Mononuclear cell (primary cell): ENCODE measurements around the gene KIF3B. TPM values are rescaled to one million over a fixed set of nuclear protein-coding genes. Genes with fewer than 3 reads are reported as not detected.
"Not testable (repeated sequence)": the region's sequence is repeated elsewhere in the genome, so short reads cannot be mapped to it uniquely, and the experiment has no call there.

Experiments used
- H3K27me3 ChIP-seq: 2 replicates; pipeline ENCODE4 v1.6.0; 2011; ENCODE audit warnings: low read length, control low read depth; ENCODE audit not compliant: insufficient read depth
- H3K4me1 ChIP-seq: 2 replicates; pipeline ENCODE4 v1.5.1; 2011; ENCODE audit warnings: mild to moderate bottlenecking, low read length, control low read depth; ENCODE audit not compliant: insufficient read depth
- H3K4me3 ChIP-seq: 2 replicates; pipeline ENCODE4 v1.5.1; 2011; ENCODE audit warnings: mild to moderate bottlenecking, low read length, moderate library complexity
- H3K9me3 ChIP-seq: 2 replicates; pipeline ENCODE4 v1.5.1; 2011; ENCODE audit warnings: low read depth, mild to moderate bottlenecking, control low read depth, low read length
- total RNA-seq: library from RNA; depleted of rRNA; stranded (reverse); fragments of >200 nt; gene quantifications from one replicate; pipeline ENCODE4 v1.2.3, GENCODE V29; 2012

Gene KIF3B
- total RNA-seq, 1 donor = 7.0 TPM

DNA sequence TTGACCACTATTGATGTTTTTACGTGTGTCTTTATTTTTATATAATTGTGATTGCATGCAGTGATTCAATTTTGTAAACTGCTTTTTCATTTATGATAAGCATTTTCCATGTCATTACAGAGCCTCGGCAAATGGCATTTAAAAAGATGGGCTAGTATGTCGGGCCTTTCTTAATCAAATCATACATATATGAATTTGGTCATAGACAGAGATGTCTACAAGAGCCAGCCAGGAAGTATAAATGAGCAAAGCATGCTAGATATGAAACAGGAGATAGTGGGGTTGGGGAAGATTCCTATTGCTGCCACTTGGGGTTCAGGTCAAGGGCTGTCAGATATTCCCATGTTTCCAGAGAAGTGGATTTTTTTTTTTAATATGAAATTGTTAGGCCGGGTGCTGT, 20.0 kb downstream of the KIF3B start:
- Histone ChIP-seq H3K4me1 (peaks cover 6% of the 10 kb centered on the region), H3K4me3 (no peak overlapping the region), H3K27me3 (no peaks in the 10 kb centered on the region), H3K9me3 (no peaks in the 10 kb centered on the region)

DNA sequence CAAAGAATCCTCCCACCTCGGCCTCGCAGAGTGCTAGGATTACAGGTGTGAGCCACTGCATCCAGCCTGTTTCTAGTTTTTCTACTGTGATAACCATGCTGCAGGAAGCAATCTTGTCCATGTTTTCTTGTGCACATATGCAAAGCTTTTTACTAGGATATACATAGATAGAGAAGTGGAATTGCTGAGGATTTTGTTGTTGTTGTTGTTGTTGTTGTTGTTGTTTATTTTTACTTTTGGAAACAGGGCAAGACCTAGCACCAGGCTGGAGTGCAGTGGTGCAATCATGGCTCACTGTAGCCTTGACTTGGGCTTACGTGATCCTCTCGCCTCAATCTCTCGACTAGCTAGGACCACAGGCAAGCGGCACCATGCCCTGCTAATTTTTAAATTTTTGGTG, 23.2 kb downstream of the KIF3B start:
- Histone ChIP-seq H3K4me3 (no peak overlapping the region), H3K4me1 (peaks cover 6% of the 10 kb centered on the region), H3K27me3 (no peaks in the 10 kb centered on the region), H3K9me3 (no peaks in the 10 kb centered on the region)

DNA sequence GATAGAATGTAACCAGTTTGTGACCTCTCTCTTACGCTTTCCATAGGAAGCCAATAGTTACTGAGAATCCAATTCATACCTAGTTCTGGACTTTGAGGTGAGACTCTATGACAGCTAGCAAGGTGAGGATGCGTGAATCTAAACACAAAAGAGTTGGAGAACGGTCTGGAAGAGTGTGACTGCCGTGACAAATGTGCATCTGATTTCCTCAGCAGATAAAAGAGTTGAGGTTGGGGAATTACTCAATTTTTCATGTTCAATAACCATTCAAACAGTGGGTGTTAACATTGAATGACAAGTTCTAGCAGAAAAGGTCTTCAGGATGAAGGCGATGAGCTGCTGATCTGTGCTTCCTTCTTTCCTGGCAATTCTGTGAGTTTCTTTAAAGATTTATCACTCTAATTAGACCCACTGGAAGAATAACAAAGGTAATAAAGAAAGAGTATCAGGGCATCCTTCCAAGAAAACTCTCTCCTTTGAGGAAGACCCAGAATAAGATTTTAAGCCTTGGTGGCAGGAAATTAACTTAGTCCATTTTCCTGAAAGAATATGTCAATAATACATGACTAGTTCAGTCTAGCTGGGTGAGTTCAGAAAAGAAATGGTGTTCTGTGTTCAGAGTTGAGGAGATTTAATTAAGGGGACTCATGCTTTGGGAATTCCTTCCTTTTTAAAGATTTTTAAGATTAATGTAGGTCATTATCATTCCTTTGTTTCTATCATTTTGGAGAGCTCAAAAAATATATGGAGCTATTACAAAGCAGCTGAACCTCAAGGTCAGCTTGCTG, 24.5 kb downstream of the KIF3B start:
- no peaks in the 10 kb centered on the region for H3K9me3 ChIP-seq
- H3K27me3 ChIP-seq = no peaks in the 10 kb centered on the region
- no peak overlapping the region for H3K4me3 ChIP-seq
- H3K4me1 ChIP-seq = peaks cover 6% of the 10 kb centered on the region

DNA sequence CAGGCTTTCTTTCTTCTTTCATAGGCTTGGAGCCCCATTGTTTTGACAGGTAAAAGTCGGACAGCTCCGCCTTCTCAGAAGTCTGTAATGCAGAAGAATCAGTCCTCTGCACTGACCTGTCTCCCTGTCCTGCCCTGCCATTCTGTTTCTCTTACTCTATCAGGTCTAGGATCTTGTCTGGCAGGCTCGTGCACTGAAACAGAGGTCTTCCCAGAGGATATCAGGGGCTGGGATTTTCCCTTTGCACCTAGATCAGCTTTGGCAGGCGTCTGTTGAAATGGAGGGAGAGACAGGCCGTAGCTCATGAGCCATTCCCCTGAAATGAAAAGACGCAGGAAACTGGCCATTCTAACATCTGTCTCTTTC, 25.0 kb downstream of the KIF3B start:
- Histone ChIP-seq H3K4me3 (no peak overlapping the region), H3K4me1 (peaks cover 6% of the 10 kb centered on the region), H3K9me3 (no peaks in the 10 kb centered on the region), H3K27me3 (no peaks in the 10 kb centered on the region)

DNA sequence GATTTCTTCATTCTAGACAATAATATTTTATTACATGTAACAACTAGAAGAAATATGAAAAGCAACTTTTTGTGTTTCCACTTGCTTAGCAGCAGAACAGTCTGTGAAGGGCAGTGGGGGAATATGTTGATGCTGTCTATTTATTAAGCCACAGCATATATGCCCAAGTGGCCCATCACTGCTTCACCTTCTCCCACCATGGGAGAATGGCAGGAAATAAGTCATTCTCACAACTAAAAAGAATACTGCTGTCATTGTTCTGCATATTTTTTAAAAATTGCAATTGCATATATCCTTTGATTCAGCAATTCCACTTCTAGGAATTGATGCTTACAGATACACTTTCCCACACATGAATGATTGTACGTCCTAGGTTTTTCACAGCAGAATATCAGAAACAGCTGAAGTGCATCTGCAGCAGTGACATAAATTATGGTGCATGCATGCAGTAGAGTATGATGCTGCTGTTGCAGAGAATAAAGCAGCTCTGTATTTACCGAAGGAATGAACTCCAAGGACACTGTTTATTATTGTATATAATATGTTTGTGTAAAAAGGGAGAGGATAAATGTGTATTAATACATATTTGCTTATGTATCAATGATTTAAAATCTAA, 26.8 kb downstream of the KIF3B start:
- H3K4me1 ChIP-seq = peaks cover 6% of the 10 kb centered on the region
- H3K4me3 ChIP-seq = no peak overlapping the region
- H3K27me3 ChIP-seq = no peaks in the 10 kb centered on the region
- H3K9me3 ChIP-seq = no peaks in the 10 kb centered on the region

DNA sequence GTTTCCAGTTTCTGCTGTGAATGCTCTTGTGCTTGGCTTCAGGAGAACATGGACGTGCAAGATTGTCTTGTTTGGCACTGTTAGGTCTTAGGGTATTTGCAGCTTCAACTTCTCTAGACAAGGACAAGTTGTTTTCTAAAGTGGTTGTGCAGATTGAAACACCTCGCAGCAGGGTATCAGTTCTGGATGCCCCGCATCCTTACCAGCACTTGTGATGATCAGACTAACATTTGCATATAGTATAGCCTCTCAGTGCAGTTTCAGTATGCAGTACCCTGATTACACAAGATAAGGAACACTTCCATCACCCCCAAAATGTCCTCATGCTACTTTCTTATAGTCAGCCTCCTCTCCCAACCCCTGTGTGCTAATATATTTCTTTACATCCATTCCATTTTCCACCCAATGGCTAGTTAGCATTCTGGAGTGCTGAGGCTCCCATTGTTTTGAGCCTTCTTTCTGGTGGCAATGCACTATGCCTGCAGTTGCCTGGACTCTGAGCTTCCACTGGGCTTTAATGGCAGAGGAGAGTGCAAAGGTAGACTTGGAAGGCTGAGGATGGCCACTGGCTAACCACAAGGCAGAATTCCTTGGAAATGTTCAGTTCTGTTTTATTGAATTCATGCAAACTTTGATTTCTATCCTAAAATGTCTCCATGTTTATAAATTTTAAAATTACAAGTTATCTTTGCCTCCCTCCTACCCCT, 35.4 kb downstream of the KIF3B start:
- Histone ChIP-seq H3K4me1 (no peaks in the 10 kb centered on the region), H3K27me3 (no peaks in the 10 kb centered on the region), H3K9me3 (no peaks in the 10 kb centered on the region), H3K4me3 (no peak overlapping the region)

DNA sequence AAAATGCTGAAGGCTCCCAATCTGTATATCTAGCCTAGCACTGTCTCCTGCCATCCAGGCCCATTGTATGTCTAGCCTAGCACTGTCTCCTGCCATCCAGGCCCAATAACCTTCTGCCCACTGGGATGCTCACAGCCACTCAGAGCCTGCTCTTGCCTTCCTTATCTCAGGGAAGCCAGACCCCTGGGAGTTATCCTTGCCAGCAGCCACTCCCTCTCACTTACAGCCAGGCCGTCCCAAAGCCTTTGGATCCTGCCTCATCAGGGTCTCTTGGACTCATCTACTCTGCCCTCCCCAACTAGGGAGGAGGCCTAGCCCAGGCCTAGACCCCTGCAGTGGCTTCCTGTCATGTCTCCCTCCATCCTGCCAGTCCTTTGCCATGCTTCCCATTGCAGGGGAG, 37.3 kb downstream of the KIF3B start:
- Histone ChIP-seq H3K9me3 (no peaks in the 10 kb centered on the region), H3K27me3 (no peaks in the 10 kb centered on the region), H3K4me1 (no peaks in the 10 kb centered on the region)

DNA sequence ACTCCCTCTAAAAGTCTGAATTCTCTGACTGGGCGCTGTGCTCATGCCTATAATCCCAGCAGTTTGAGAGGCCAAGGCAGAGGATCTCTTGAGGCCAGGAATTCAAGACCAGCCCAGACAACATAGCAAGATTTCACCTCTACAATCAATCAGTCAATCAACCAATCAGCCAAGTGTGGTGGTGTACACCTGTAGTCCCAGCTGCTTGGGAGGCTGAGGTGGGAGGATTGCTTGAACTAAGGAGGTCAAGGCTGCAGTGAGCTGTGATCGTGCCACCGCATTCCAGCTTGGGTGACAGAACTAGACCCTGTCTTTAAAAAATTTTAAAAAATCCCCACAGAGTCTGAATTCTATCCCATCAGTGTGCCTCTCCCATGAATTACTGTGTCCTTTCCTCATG, 37.9 kb downstream of the KIF3B start:
- Histone ChIP-seq H3K27me3 (no peaks in the 10 kb centered on the region), H3K4me1 (no peaks in the 10 kb centered on the region), H3K4me3 (no peak overlapping the region), H3K9me3 (no peaks in the 10 kb centered on the region)

More for the DNA sequence above, 37.3 kb downstream of the KIF3B start:
- no peak overlapping the region for H3K4me3 ChIP-seq

DNA sequence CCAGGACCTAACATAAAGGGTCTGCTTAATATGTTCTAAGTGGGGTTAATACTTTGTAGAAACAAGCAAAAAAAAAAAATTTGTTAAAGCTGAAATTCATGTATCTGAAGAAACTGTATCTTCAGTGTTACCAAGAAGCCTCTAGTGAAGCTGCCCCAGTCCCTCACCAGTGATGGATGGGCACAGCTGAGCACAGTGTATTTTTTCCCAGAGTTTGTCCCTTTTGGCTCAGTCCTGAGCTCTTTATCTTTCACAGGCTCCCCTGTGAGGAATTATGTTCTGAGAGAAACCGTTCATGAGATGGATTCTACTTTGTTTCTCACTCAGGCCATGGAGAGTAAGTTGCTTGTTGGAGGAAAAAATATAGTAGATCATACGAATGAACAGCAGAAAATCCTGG, 38.4 kb downstream of the KIF3B start:
- no peaks in the 10 kb centered on the region for H3K4me1 ChIP-seq
- H3K9me3 ChIP-seq = no peaks in the 10 kb centered on the region
- no peaks in the 10 kb centered on the region for H3K27me3 ChIP-seq
- no peak overlapping the region for H3K4me3 ChIP-seq

DNA sequence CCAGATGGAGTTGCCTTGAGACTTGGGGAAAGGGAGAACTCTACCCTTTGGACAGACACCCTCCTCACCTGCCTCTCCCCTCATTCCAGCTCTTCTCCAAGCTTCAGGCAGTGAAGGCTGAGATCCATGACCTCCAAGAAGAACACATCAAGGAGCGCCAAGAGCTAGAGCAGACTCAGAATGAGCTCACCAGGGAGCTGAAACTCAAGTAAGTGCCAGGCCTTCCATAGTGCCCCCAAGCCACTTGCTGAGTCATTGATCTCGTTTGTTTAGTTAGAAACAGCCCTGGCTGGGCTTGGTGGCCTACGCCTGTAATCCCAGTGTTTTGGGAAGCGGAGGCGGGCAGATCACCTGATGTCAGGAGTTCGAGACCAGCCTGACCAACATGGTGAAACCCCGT, 39.2 kb downstream of the KIF3B start:
- H3K27me3 ChIP-seq = no peaks in the 10 kb centered on the region
- no peaks in the 10 kb centered on the region for H3K4me1 ChIP-seq
- H3K4me3 ChIP-seq = no peak overlapping the region
- H3K9me3 ChIP-seq = no peaks in the 10 kb centered on the region

DNA sequence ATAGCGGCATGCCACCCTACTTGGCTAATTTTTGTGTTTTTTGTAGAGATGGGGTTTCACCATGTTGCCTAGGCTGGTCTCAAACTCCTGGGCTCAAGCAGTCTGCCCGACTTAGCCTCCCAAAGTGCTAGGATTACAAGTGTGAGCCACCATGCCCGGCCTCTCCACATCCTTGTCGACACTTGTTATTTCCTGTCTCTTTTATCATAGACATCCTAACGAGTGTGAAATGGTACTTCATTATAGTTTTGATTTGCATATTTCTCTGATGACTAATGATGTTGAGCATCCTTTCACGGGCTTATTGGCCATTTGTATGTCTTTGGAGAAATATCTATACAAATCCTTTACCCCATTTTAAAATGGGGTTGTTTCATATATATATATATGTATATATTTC, 41.6 kb downstream of the KIF3B start:
- H3K4me1 ChIP-seq = no peaks in the 10 kb centered on the region
- no peaks in the 10 kb centered on the region for H3K27me3 ChIP-seq
- no peak overlapping the region for H3K4me3 ChIP-seq
- no peaks in the 10 kb centered on the region for H3K9me3 ChIP-seq

DNA sequence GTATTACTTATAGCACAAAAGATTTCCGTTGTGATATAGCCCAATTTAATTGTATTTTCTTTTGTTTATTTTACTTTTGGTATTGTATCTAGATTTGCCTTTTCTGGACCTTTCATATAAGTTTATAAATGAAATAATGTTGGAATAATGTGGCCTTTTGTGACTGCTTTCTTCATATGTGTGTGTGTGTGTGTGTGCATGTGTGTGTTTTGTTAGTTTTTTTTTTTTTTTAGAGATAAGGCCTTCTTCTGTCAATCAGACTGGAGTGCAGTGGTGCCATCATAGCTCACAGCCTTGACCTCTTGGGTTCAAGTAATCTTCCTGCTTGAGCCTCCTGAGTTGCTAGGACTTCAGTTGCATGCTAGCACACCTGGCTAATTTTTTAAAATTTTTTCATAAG, 42.9 kb downstream of the KIF3B start:
- Histone ChIP-seq H3K9me3 (no peaks in the 10 kb centered on the region), H3K4me1 (no peaks in the 10 kb centered on the region), H3K27me3 (no peaks in the 10 kb centered on the region), H3K4me3 (no peak overlapping the region)

DNA sequence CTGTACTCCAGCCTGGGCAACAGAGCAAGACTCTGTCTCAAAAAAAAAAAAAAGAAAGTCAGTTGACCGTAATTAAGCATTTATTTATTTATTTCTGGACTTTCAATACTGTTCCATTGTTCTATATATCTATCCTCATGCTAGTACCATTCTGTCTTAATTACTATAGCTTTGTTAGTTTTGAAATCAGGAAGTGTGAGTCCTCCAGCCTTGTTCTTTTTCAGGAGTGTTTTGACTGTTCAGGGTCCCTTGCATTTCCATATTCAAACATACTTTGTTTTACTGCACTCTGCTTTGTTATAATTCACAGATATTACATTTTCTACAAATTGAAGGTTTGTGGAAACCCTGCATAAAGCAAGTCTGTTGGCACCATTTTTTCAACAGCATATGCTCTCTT, 43.9 kb downstream of the KIF3B start:
- H3K9me3 ChIP-seq = no peaks in the 10 kb centered on the region
- no peaks in the 10 kb centered on the region for H3K4me1 ChIP-seq
- H3K27me3 ChIP-seq = no peaks in the 10 kb centered on the region
- H3K4me3 ChIP-seq = no peak overlapping the region

DNA sequence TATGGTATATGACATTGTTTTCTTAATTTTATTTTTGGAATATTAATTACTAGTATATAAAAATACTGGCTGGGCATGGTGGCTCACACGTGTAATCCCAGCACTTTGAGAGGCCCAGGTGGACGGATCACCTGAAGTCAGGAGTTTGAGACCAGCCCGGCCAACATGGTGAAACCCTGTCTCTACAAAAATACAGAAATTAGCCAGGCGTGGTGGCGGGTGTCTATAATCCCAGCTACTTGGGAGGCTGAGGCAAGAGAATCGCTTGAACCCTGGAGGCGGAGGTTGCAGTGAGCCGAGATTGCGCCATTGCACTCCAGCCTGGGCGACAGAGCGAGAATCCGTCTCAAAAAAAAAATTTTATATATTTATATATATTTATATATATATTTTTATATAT, 44.8 kb downstream of the KIF3B start:
- H3K27me3 ChIP-seq, H3K9me3 ChIP-seq, H3K4me1 ChIP-seq, H3K4me3 ChIP-seq: not testable (repeated sequence)

DNA sequence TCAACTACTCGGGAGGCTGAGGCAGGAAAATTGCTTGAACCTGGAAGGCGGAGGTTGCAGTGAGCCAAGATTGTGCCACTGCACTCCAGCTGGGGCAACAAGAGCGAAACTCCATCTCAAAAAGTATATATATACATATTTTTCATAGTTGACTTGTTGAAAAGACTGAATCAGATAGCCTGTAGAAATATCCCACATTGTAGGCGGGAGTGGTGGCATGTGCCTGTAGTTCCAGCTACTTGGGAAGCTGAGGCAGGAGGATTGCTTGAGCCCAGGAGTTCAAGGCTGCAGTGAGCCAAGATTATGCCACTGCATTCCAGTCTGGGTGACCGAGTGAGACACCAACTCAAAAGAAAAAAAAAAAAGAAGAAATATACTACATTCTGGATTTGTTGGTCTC, 46.3 kb downstream of the KIF3B start:
- H3K4me1 ChIP-seq, H3K4me3 ChIP-seq, H3K9me3 ChIP-seq: not testable (repeated sequence)

More for the DNA sequence above, 46.3 kb downstream of the KIF3B start:
- H3K27me3 ChIP-seq = not testable (repeated sequence)
